GM12878 (cell line): Measurements from ENCODE around the gene CASP4. TPM values are rescaled to one million over a fixed set of nuclear protein-coding genes. Genes with fewer than 3 reads are reported as not detected.

Experiments used
- ATAC-seq: fragments of 200-7000 bp; cut with Tn5 transposase; 3 replicates; pipeline ENCODE4 v1.9.1; 2020; ENCODE audit warnings: mild to moderate bottlenecking, moderate library complexity
- BruUV-seq: library from RNA; stranded (reverse); fragments of 400-500 nt; replicated peaks from 2 replicates; lab custom pipeline; 2021; lab: Mats Ljungman, UMichigan
- CTCF ChIA-PET: fragments of 300-600 bp; sonication (Branson Sonifier 250); formaldehyde crosslinking; extraction: SDS; loops from one replicate; lab custom pipeline; 2021; ENCODE audit warnings: inconsistent platforms; lab: Yijun Ruan, JAX
- POLR2A ChIA-PET: fragments of 350-600 bp; formaldehyde crosslinking; extraction: SDS; loops from one replicate; lab custom pipeline; 2021; ENCODE audit warnings: inconsistent platforms; lab: Charles Lee
- RAD21 ChIA-PET: fragments of 300-600 bp; sonication (Branson Sonifier 250); formaldehyde crosslinking; loops from one replicate; lab custom pipeline; 2023; ENCODE audit warnings: antibody characterized with exemption; ENCODE audit not compliant: unreplicated experiment; lab: Charles Lee
- SMC1A ChIA-PET: fragments of 300-600 bp; sonication (Branson Sonifier 250); formaldehyde crosslinking; loops from one replicate; lab custom pipeline; 2023; ENCODE audit not compliant: unreplicated experiment, uncharacterized antibody; lab: Charles Lee
- DNase-seq: peaks from one replicate; pipeline ENCODE4 v3.0.0-alpha.2; 2011; ENCODE audit warnings: low read depth, low spot score
- FAIRE-seq: peaks from 3 replicates; lab custom pipeline; 2011; peaks lifted over from hg19 to GRCh38; lab: Jason Lieb, UNC
- H2AFZ ChIP-seq: 2 replicates; pipeline ENCODE4 v1.6.0; 2011; ENCODE audit warnings: low read depth, low read length, control low read depth; ENCODE audit not compliant: control insufficient read depth
- H3K27ac ChIP-seq: 2 replicates; pipeline ENCODE4 v1.5.1; 2011; ENCODE audit warnings: control low read depth; ENCODE audit not compliant: control insufficient read depth, insufficient read depth
- H3K27me3 ChIP-seq, 2 experiments: replicated peaks in 1 of 2; 2 replicates each; pipeline versions ENCODE4 v1.6.0 to v1.6.1; 2011; ENCODE audit warnings: low read length in 1 of 2; ENCODE audit not compliant: control insufficient read depth in 2 of 2, insufficient read depth in 2 of 2
- H3K36me3 ChIP-seq, 2 experiments: 2 replicates each; pipeline ENCODE4 v1.5.1; 2011; ENCODE audit warnings: low read length in 1 of 2; ENCODE audit not compliant: control insufficient read depth in 2 of 2, insufficient read depth in 2 of 2
- H3K4me1 ChIP-seq: 2 replicates; pipeline ENCODE4 v1.6.1; 2011; ENCODE audit warnings: mild to moderate bottlenecking, low read length, moderate library complexity, mixed read lengths; ENCODE audit not compliant: control insufficient read depth, insufficient read depth
- H3K4me2 ChIP-seq: 2 replicates; pipeline ENCODE4 v1.6.0; 2011; ENCODE audit warnings: control low read depth; ENCODE audit not compliant: control insufficient read depth, insufficient read depth
- H3K4me3 ChIP-seq: fragments of 200-600 bp; sonication (generic); 2 replicates; pipeline ENCODE4 v1.5.1; 2016
- H3K79me2 ChIP-seq: 2 replicates; pipeline ENCODE4 v1.6.0; 2011; ENCODE audit warnings: low read length; ENCODE audit not compliant: control insufficient read depth, insufficient read depth
- H3K9ac ChIP-seq: 2 replicates; pipeline ENCODE4 v1.8.0; 2011; ENCODE audit warnings: low read length, control low read depth, mixed read lengths; ENCODE audit not compliant: control insufficient read depth, insufficient read depth
- H3K9me3 ChIP-seq: replicated peaks from 3 replicates; pipeline ENCODE4 v1.5.1; 2011; ENCODE audit warnings: mild to moderate bottlenecking, low read length; ENCODE audit not compliant: control insufficient read depth, insufficient read depth
- H4K20me1 ChIP-seq: 2 replicates; pipeline ENCODE4 v1.6.0; 2011; ENCODE audit not compliant: control insufficient read depth, insufficient read depth
- DPF2 ChIP-seq: fragments of 450-650 bp; IDR thresholded peaks from 2 replicates; pipeline ENCODE4 v1.6.1; 2017; ENCODE audit warnings: mild to moderate bottlenecking
- EP300 ChIP-seq, 2 experiments: fragments of 150-350 bp in 1 of 2; IDR thresholded peaks; 2 replicates each; pipeline ENCODE4 v1.6.1; 2011 to 2012; ENCODE audit warnings: low read depth in 2 of 2, low read length in 2 of 2, borderline replicate concordance in 1 of 2, improper control_type of control experiment in 1 of 2, inconsistent platforms in 1 of 2; ENCODE audit not compliant: control insufficient read depth in 1 of 2
- MEF2A ChIP-seq: IDR thresholded peaks from 2 replicates; pipeline ENCODE4 v1.6.1; 2011; ENCODE audit warnings: low read depth, mild to moderate bottlenecking, low read length, moderate library complexity; ENCODE audit not compliant: insufficient read depth
- NR2C1 ChIP-seq: fragments of 450-650 bp; IDR thresholded peaks from 2 replicates; pipeline ENCODE4 v1.6.1; 2017; ENCODE audit warnings: antibody characterized with exemption, mild to moderate bottlenecking, moderate library complexity
- NR2F1 ChIP-seq: fragments of 450-650 bp; conservative IDR thresholded peaks from 2 replicates; pipeline ENCODE4 v1.6.1; 2017; ENCODE audit warnings: mild to moderate bottlenecking
- PAX5 ChIP-seq: IDR thresholded peaks from 2 replicates; pipeline ENCODE4 v1.6.1; 2011; ENCODE audit warnings: low read depth, low read length, borderline replicate concordance
- POLR2AphosphoS2 ChIP-seq: IDR thresholded peaks from 2 replicates; pipeline ENCODE4 v1.6.1; 2011; ENCODE audit warnings: low read depth, mild to moderate bottlenecking, low read length, improper control_type of control experiment, moderate library complexity
- RCOR1 ChIP-seq: conservative IDR thresholded peaks from 2 replicates; pipeline ENCODE4 v1.6.1; 2012; ENCODE audit warnings: low read depth, low read length, improper control_type of control experiment
- RELA ChIP-seq: fragments of 450-650 bp; IDR thresholded peaks from 2 replicates; pipeline ENCODE4 v1.8.0; 2014; ENCODE audit warnings: borderline replicate concordance; ENCODE audit not compliant: partially characterized antibody
- SMAD1 ChIP-seq: fragments of 450-650 bp; IDR thresholded peaks from 2 replicates; pipeline ENCODE4 v1.6.1; 2018; ENCODE audit warnings: mild to moderate bottlenecking, low read depth; ENCODE audit not compliant: partially characterized antibody
- SMC3 ChIP-seq: IDR thresholded peaks from 2 replicates; pipeline ENCODE4 v1.6.1; 2011; ENCODE audit warnings: low read length, improper control_type of control experiment, borderline replicate concordance
- SREBF2 ChIP-seq: IDR thresholded peaks from 2 replicates; pipeline ENCODE4 v1.6.1; 2012; ENCODE audit warnings: mild to moderate bottlenecking, low read length
- SRF ChIP-seq, 2 experiments: IDR thresholded peaks; 2 replicates each; pipeline ENCODE4 v1.6.1; 2011; ENCODE audit warnings: low read depth in 2 of 2, low read length in 2 of 2, mild to moderate bottlenecking in 1 of 2, moderate library complexity in 1 of 2
- TAF1 ChIP-seq: IDR thresholded peaks from 2 replicates; pipeline ENCODE4 v1.6.1; 2011; ENCODE audit warnings: mild to moderate bottlenecking, low read depth, low read length, borderline replicate concordance
- TCF3 ChIP-seq: IDR thresholded peaks from 2 replicates; pipeline ENCODE4 v1.6.1; 2012; ENCODE audit warnings: low read depth, mild to moderate bottlenecking, low read length, borderline replicate concordance; ENCODE audit not compliant: insufficient read depth
- ZNF274 ChIP-seq: IDR thresholded peaks from one replicate; pipeline ENCODE4 v1.8.0; 2011; ENCODE audit not compliant: insufficient read length, insufficient read depth
- WGBS: methylation state at CpG from one replicate; pipeline ENCODE4 v1.1.6; 2016; ENCODE audit warnings: low lambda C conversion rate; ENCODE audit not compliant: insufficient replicate concordance, insufficient coverage; ENCODE audit errors: missing lambda C conversion rate; 5-methylcytosine and 5-hydroxymethylcytosine counted together
- in situ Hi-C: fragments of 300-500 bp; cut with MboI; formaldehyde crosslinking; loops from 9 replicates; pipeline ENCODE4 v1.14.3; 2018; ENCODE audit warnings: mixed read lengths
- intact Hi-C: fragments of 100-400 bp; cut with micrococcal nuclease; formaldehyde crosslinking; loops from one replicate; pipeline ENCODE4 v1.14.2; 2022; ENCODE audit not compliant: unreplicated experiment
- polyA plus RNA-seq, 11 experiments: library from polyadenylated mRNA; depleted of rRNA in 4 of 11; unstranded in 6 of 11; stranded (reverse) in 5 of 11; fragments of >200 nt; fragmentation: Nextera tagmentation in 4 of 11; fragmentation: Illumina TruSeq in 1 of 11; extraction: Ambion mirVana in 4 of 11; extraction: Trizol in 1 of 11; gene quantifications; 1 replicate in 1 of 11; 2 replicates in 10 of 11; pipeline versions ENCODE4 v1.2.1 to v1.2.3, GENCODE V29; 2011 to 2016; ENCODE audit warnings: inconsistent platforms in 2 of 11, missing spikeins in 2 of 11, low read depth in 1 of 11
- total RNA-seq, 4 experiments: library from RNA; depleted of rRNA in 3 of 4; stranded (reverse); fragments of >200 nt in 3 of 4; fragmentation: Illumina TruSeq in 1 of 4; extraction: Trizol in 1 of 4; gene quantifications; 2 replicates each; pipeline versions ENCODE4 v1.2.1 to v1.2.3, GENCODE V29; 2013 to 2021
- TF ChIP-seq, protein P1 (sequence below): IDR thresholded peaks from 2 replicates; pipeline ENCODE4 v1.6.1; 2012; ENCODE audit warnings: improper control_type of control experiment, low read depth, low read length; ENCODE audit not compliant: insufficient replicate concordance
- TF ChIP-seq, protein P2 (sequence below): IDR thresholded peaks from 2 replicates; pipeline ENCODE4 v1.6.1; 2011; ENCODE audit warnings: borderline replicate concordance, low read depth, mild to moderate bottlenecking, moderate library complexity, mixed read lengths, low read length; ENCODE audit not compliant: insufficient read depth; ENCODE audit errors: extremely low read length
- TF ChIP-seq, protein P3 (sequence below): fragments of 450-650 bp; IDR thresholded peaks from 2 replicates; pipeline ENCODE4 v1.6.1; 2014; ENCODE audit warnings: mild to moderate bottlenecking

Gene CASP4
- total and polyA plus RNA-seq, 10 of the 15 experiments (the other 5 are each of a cell fraction or from before 2014, with no cell fraction given): 25.3 to 113 (median 50.0) TPM

DNA sequence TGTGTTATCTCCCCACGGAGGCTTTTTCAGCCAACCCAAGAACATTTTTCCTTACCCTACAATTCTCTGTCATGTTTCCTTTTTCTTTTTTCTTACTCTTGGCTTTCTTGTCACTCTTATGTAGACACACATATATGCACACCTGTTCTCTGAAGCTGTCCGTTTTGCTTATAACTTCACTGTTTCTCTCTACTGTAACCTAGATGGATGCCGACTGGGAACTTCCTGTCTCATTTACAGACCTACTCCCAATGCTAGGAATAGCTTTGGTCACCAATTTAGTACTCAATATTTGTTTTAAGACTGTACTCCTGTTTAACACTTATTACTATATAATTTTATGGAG is 60.2 kb downstream of the CASP4 start:
- POLR2A ChIA-PET: no interaction called here
- Histone ChIP-seq H3K4me2 (no peak overlapping the region; the same call in 1 of the 2 replicates), H3K4me1 (peaks cover 3% of the 10 kb centered on the region; the same call in 1 of the 2 replicates), H3K9ac (no peak overlapping the region), H3K4me3 (no peak overlapping the region), H3K36me3 (no peaks in the 10 kb centered on the region), H2AFZ (no peak overlapping the region), H3K9me3 (no peaks in the 10 kb centered on the region), H3K27ac (no peak overlapping the region), H3K27me3 (no peaks in the 10 kb centered on the region; a peak in 1 of 4 replicates), H4K20me1 (no peaks in the 10 kb centered on the region), H3K79me2 (no peaks in the 10 kb centered on the region)
- intact Hi-C loops: no loop called here
- RAD21 ChIA-PET: no interaction called here
- SMC1A ChIA-PET: interaction anchor here (1.5 kb wide), 1 partner anchor 25 kb away, joined by 4 read pairs; no protein-coding TSS in a partner anchor
- ATAC-seq: no peak
- no TSS peak for BruUV-seq
- in situ Hi-C loops: no loop called here
- CTCF ChIA-PET: interaction anchor here (0.5 to 1.2 kb wide), 2 partner anchors 10 to 253 kb away, joined by 3 to 5 read pairs; partner anchors contain the start of gene CASP12
- no peak for FAIRE-seq
- DNase-seq: no peak
- 35% methylated on average over 3 of the region's 3 CpGs for WGBS
- TF ChIP-seq PAX5: no peak
- TF ChIP-seq EP300 (IDR thresholded peaks at IDR 0.05; ENCODE audit: borderline replicate concordance in 1 of 2, control insufficient read depth in 1 of 2, low read depth in 2 of 2, low read length in 2 of 2): no peak
- TF ChIP-seq ZNF274: no peak
- no peak for TF ChIP-seq TCF3
- no peak for TF ChIP-seq SMAD1
- no peak for TF ChIP-seq DPF2
- no peak for TF ChIP-seq NR2C1
- TF ChIP-seq, protein P1, sequence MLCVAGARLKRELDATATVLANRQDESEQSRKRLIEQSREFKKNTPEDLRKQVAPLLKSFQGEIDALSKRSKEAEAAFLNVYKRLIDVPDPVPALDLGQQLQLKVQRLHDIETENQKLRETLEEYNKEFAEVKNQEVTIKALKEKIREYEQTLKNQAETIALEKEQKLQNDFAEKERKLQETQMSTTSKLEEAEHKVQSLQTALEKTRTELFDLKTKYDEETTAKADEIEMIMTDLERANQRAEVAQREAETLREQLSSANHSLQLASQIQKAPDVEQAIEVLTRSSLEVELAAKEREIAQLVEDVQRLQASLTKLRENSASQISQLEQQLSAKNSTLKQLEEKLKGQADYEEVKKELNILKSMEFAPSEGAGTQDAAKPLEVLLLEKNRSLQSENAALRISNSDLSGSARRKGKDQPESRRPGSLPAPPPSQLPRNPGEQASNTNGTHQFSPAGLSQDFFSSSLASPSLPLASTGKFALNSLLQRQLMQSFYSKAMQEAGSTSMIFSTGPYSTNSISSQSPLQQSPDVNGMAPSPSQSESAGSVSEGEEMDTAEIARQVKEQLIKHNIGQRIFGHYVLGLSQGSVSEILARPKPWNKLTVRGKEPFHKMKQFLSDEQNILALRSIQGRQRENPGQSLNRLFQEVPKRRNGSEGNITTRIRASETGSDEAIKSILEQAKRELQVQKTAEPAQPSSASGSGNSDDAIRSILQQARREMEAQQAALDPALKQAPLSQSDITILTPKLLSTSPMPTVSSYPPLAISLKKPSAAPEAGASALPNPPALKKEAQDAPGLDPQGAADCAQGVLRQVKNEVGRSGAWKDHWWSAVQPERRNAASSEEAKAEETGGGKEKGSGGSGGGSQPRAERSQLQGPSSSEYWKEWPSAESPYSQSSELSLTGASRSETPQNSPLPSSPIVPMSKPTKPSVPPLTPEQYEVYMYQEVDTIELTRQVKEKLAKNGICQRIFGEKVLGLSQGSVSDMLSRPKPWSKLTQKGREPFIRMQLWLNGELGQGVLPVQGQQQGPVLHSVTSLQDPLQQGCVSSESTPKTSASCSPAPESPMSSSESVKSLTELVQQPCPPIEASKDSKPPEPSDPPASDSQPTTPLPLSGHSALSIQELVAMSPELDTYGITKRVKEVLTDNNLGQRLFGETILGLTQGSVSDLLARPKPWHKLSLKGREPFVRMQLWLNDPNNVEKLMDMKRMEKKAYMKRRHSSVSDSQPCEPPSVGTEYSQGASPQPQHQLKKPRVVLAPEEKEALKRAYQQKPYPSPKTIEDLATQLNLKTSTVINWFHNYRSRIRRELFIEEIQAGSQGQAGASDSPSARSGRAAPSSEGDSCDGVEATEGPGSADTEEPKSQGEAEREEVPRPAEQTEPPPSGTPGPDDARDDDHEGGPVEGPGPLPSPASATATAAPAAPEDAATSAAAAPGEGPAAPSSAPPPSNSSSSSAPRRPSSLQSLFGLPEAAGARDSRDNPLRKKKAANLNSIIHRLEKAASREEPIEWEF: no peak
- TF ChIP-seq, protein P2, sequence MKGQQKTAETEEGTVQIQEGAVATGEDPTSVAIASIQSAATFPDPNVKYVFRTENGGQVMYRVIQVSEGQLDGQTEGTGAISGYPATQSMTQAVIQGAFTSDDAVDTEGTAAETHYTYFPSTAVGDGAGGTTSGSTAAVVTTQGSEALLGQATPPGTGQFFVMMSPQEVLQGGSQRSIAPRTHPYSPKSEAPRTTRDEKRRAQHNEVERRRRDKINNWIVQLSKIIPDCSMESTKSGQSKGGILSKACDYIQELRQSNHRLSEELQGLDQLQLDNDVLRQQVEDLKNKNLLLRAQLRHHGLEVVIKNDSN: no peak
- TF ChIP-seq RCOR1: no peak
- no peak for TF ChIP-seq TAF1
- no peak for TF ChIP-seq MEF2A
- TF ChIP-seq, protein P3, sequence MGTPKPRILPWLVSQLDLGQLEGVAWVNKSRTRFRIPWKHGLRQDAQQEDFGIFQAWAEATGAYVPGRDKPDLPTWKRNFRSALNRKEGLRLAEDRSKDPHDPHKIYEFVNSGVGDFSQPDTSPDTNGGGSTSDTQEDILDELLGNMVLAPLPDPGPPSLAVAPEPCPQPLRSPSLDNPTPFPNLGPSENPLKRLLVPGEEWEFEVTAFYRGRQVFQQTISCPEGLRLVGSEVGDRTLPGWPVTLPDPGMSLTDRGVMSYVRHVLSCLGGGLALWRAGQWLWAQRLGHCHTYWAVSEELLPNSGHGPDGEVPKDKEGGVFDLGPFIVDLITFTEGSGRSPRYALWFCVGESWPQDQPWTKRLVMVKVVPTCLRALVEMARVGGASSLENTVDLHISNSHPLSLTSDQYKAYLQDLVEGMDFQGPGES: no peak
- TF ChIP-seq RELA: no peak
- TF ChIP-seq POLR2AphosphoS2: no peak
- no peak for TF ChIP-seq SMC3
- no peak for TF ChIP-seq NR2F1
- no peak for TF ChIP-seq SRF (IDR thresholded peaks at IDR 0.05; ENCODE audit: low read depth in 2 of 2, low read length in 2 of 2)
- no peak for TF ChIP-seq SREBF2
